GM18507 (cell line): Measurements from ENCODE around the gene ARL17A.
"Not testable (repeated sequence)": the region's sequence is repeated elsewhere in the genome, so short reads cannot be mapped to it uniquely, and the experiment has no call there.

Experiments used
- DNase-seq: peaks from one replicate; pipeline ENCODE4 v3.0.0; 2011; ENCODE audit warnings: low read depth; ENCODE audit not compliant: insufficient read length; ENCODE audit errors: extremely low spot score
- FAIRE-seq: peaks from 2 replicates; lab custom pipeline; 2011; peaks lifted over from hg19 to GRCh38; lab: Jason Lieb, UNC

ARL17A gene

GRCh38 chr17:46566284-46566683 is 13.2 kb downstream of the ARL17A start:
- FAIRE-seq, DNase-seq: not testable (repeated sequence)

- FAIRE-seq, DNase-seq: not testable (repeated sequence)
These were observed 19.4 kb downstream of the ARL17A start for GRCh38 chr17:46560048-46560447.

GRCh38 chr17:46559155-46559554 is 20.3 kb downstream of the ARL17A start:
- FAIRE-seq, DNase-seq: not testable (repeated sequence)

GRCh38 chr17:46548607-46549006 is 30.9 kb downstream of the ARL17A start:
- DNase-seq, FAIRE-seq: not testable (repeated sequence)

DNA sequence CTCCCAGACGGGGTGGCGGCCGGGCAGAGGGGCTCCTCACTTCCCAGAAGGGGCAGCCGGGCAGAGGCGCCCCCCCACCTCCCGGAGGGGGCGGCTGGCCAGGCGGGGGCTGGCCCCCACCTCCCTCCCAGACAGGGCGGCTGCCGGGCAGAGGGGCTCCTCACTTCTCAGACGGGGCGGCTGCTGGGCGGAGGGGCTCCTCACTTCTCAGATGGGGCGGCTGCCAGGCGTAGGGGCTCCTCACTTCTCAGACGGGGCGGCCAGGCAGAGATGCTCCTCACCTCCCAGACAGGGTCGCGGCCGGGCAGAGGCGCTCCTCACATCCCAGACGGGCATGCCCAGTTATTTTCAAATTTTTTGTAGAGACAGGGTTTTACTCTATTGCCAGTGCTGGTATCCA is 44.8 kb downstream of the ARL17A start:
- not testable (repeated sequence) for FAIRE-seq, DNase-seq

- DNase-seq, FAIRE-seq: not testable (repeated sequence)
These were observed 67.3 kb downstream of the ARL17A start, which contains the start of gene LRRC37A2 for GRCh38 chr17:46512168-46512567. Gene LRRC37A2, plus strand, starts transcription at chr17:46512468. Its CDS starts 245 bp downstream, at chr17:46512713.

GRCh38 chr17:46505896-46506295 is 73.6 kb downstream of the ARL17A start:
- not testable (repeated sequence) for FAIRE-seq, DNase-seq

DNA sequence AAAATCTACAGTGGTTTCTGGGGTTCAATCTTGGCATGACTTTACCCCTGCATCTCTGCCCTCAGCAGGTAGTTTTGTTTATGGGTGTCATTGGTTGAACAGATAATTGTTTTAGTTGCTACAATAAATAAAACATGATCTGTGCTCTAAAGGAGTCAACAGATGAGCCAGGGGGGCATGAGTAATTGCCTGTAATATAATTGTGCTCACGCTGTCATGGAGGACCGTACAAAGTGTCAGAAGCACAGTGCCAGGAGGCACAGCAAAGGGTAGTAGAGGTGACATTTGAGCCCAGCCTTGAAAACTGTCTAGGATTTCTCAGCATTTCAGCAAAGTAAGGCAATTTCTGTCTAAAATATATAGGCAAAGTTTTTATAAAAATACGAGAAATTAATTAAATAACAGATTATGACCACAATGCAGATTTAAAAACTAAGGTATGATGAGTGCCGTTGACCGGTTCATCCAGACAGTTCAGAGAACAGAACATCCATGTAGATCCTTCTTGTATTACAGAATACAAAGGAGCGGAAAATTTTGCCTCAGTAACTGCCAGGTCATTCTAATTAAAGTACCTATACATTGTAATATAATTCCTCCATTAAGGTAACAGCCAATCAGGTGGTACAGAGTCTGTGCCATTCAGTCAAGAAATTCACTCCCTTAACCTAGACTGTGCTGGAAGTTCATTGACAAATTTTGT is 79.9 kb downstream of the ARL17A start:
- FAIRE-seq, DNase-seq: not testable (repeated sequence)

DNA sequence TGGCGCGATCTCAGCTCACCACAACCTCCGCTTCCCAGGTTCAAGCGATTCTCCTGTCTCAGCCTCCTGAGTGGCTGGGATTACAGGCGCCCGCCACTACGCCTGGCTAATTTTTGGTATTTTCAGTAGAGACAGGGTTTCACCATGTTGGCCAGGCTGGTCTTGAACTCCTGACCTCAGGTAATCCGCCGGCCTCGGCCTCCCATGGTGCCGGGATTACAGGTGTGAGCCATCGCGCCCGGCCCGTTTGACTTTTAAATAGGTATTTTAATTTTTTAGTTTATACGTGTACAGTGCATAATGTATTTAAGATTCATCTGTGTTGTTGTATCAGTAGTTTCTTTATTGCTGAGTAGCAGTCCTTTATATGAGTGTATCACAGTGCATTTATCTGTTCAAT is 87.5 kb downstream of the ARL17A start:
- DNase-seq, FAIRE-seq: not testable (repeated sequence)

- FAIRE-seq, result not testable (repeated sequence)
These were observed 98.2 kb downstream of the ARL17A start for GRCh38 chr17:46481310-46481709.

GRCh38 chr17:46478823-46479222 is 100.7 kb downstream of the ARL17A start:
- DNase-seq, FAIRE-seq: not testable (repeated sequence)

More at GRCh38 chr17:46481310-46481709, 98.2 kb downstream of the ARL17A start:
- DNase-seq, result not testable (repeated sequence)

GRCh38 chr17:46475583-46475982 is 103.9 kb downstream of the ARL17A start:
- DNase-seq, result not testable (repeated sequence)
- FAIRE-seq, result peak; percentile 58

- FAIRE-seq, DNase-seq: not testable (repeated sequence)
These were observed 105.0 kb downstream of the ARL17A start for GRCh38 chr17:46474489-46474888.

DNA sequence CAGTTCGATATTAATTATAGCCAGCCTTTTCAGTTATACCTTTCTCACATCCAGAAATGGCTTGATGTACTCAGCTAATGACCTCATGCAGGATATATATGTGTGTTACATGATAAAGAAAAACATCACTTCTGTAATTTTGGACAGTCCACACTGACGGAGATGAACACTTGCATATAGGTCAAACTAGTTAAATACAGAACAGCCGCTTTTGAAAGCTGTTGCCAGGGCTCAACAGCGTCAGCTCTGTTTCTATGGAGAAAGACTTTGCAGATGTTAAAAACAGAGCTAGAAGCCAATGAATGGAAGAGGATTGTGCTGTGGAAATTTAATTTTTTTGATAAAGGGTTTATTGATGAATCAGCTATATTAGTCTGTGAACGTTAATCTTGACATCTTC is 111.9 kb downstream of the ARL17A start:
- not testable (repeated sequence) for FAIRE-seq, DNase-seq
